Dermis microvascular lymphatic vessel endothelial cell (primary cell): ENCODE measurements around the gene PLXNA2. TPM values are rescaled to one million over a fixed set of nuclear protein-coding genes. Genes with fewer than 3 reads are reported as not detected.

Source experiments
- DNase-seq, 2 donors: peaks; one replicate each; pipeline versions ENCODE4 v3.0.0 to v3.0.0-alpha.2; 2010; ENCODE audit warnings: low read depth in 2 of 2
- total RNA-seq: library from RNA; depleted of rRNA; stranded (reverse); fragments of >200 nt; gene quantifications from 2 replicates; pipeline ENCODE4 v1.2.1, GENCODE V29; 2014

PLXNA2 gene
- total RNA-seq, 1 donor from 2014 or later = 40.8 TPM

- DNase-seq = no peak
Measured at GRCh38 chr1:208225954-208226937, 17.9 kb downstream of the PLXNA2 start.

- DNase-seq = no peak
Measured at GRCh38 chr1:208224192-208224713, 19.9 kb downstream of the PLXNA2 start.

- peak in 1 of 2 donors; percentile 76 for DNase-seq
Measured at GRCh38 chr1:208223136-208223535, 21.0 kb downstream of the PLXNA2 start.

GRCh38 chr1:208222376-208223126 lies 21.6 kb downstream of the PLXNA2 start:
- DNase-seq = no peak

GRCh38 chr1:208221291-208221622 lies 22.9 kb downstream of the PLXNA2 start:
- no peak for DNase-seq

- DNase-seq = peak in 1 of 2 donors; percentile 85
Measured at GRCh38 chr1:208219659-208220282, 24.4 kb downstream of the PLXNA2 start.

GRCh38 chr1:208219098-208219658 lies 25.0 kb downstream of the PLXNA2 start:
- no peak for DNase-seq

GRCh38 chr1:208218237-208219097 lies 25.7 kb downstream of the PLXNA2 start:
- no peak for DNase-seq

- no peak for DNase-seq
Measured at GRCh38 chr1:208217781-208218180, 26.4 kb downstream of the PLXNA2 start.

GRCh38 chr1:208216806-208217205 lies 27.4 kb downstream of the PLXNA2 start:
- DNase-seq = no peak

- peak in 1 of 2 donors; percentile 47 for DNase-seq
Measured at GRCh38 chr1:208216062-208216461, 28.1 kb downstream of the PLXNA2 start.

GRCh38 chr1:208215393-208215792 lies 28.8 kb downstream of the PLXNA2 start:
- no peak for DNase-seq

GRCh38 chr1:208213786-208214185 lies 30.4 kb downstream of the PLXNA2 start:
- DNase-seq = peak; percentile 78 to 82

GRCh38 chr1:208212893-208213292 lies 31.3 kb downstream of the PLXNA2 start:
- no peak for DNase-seq

GRCh38 chr1:208211921-208212843 lies 32.0 kb downstream of the PLXNA2 start:
- DNase-seq = peak in 1 of 2 donors; percentile 60

GRCh38 chr1:208209896-208210589 lies 34.1 kb downstream of the PLXNA2 start:
- no peak for DNase-seq

GRCh38 chr1:208209286-208209685 lies 34.9 kb downstream of the PLXNA2 start:
- DNase-seq = no peak

GRCh38 chr1:208208132-208208487 lies 36.1 kb downstream of the PLXNA2 start:
- DNase-seq = no peak
